BLaER1 treated with 17β-estradiol and CSF1 and Interleukin-3, amounts not matched to agents 10 nM and 100 nM (cell line): ENCODE measurements around the gene PDE1A.

ENCODE experiments used
- H3K27ac ChIP-seq, 11 experiments: shearing (Covaris generic); formaldehyde crosslinking; 2 replicates each; pipeline ENCODE4 v1.8.1; 2022
- H3K27me3 ChIP-seq, 11 experiments: shearing (Covaris generic); formaldehyde crosslinking; 2 replicates each; pipeline ENCODE4 v1.8.1; 2022
- H3K36me3 ChIP-seq, 11 experiments: shearing (Covaris generic); formaldehyde crosslinking; 2 replicates each; pipeline ENCODE4 v1.8.1; 2022
- H3K4me1 ChIP-seq, 10 experiments: shearing (Covaris generic); formaldehyde crosslinking; 2 replicates each; pipeline ENCODE4 v1.8.1; 2022
- H3K4me2 ChIP-seq, 11 experiments: shearing (Covaris generic); formaldehyde crosslinking; 2 replicates each; pipeline ENCODE4 v1.8.1; 2022
- H3K4me3 ChIP-seq, 10 experiments: shearing (Covaris generic); formaldehyde crosslinking; 2 replicates each; pipeline ENCODE4 v1.8.1; 2022
- H3K9ac ChIP-seq, 11 experiments: shearing (Covaris generic); formaldehyde crosslinking; 2 replicates each; pipeline ENCODE4 v1.8.1; 2022
- H3K9me3 ChIP-seq, 11 experiments: shearing (Covaris generic); formaldehyde crosslinking; replicated peaks in 1 of 11; 2 replicates each; pipeline ENCODE4 v1.8.1; 2022
- H4K20me1 ChIP-seq, 11 experiments: shearing (Covaris generic); formaldehyde crosslinking; 2 replicates each; pipeline ENCODE4 v1.8.1; 2022
- Cebpa-rat ChIP-seq, 11 experiments: shearing (Covaris generic); IDR thresholded peaks; 2 replicates each; pipeline ENCODE4 v1.8.1; 2022

Gene PDE1A

DNA sequence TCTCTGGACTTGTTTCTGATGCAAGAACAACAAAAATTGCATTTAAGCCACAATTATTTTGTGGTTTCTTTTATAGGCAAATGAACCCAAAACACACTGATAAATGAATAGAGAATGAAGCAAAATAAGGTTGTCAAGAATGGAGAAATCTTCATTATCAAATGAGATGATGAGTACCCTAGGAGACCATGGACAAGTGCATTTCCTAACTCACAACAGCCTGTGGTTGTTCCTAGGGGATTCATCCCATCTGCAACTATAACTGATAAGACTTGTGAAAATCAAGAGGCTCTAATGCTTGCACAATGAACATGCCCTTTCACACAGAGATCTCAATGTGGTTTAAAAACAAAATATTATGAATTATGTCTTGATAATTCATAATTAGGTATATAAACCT is 159.9 kb downstream of the PDE1A start:
- TF ChIP-seq Cebpa-rat (IDR thresholded peaks at IDR 0.05): no peak

DNA sequence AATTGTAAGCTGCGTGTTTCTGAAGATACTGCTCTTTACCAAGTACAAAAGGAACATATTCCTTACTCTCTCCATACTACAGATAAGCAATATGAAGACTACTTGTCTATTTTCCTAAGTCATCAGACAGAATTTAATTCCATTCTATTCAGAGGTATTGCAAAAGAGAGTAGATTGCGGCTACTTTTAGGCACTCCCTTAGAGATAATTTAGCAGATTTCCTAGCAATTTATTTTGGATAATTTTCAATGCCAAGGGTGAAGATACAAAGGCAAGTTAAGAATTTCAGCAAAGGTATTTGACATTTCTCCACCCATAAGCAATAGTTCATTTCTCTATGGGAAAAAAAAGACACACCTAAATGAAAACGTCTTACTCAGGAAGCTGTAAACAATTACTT is 161.1 kb downstream of the PDE1A start:
- Histone ChIP-seq H4K20me1 (no peaks in the 10 kb centered on the region), H3K9me3 (no peaks in the 10 kb centered on the region), H3K4me2 (no peak overlapping the region), H3K9ac (no peak overlapping the region), H3K4me1 (no peaks in the 10 kb centered on the region), H3K27me3 (no peaks in the 10 kb centered on the region), H3K4me3 (no peak overlapping the region), H3K27ac (no peak overlapping the region), H3K36me3 (no peaks in the 10 kb centered on the region)
- no peak for TF ChIP-seq Cebpa-rat (IDR thresholded peaks at IDR 0.05)

More for the DNA sequence above, 159.9 kb downstream of the PDE1A start:
- Histone ChIP-seq H3K9me3 (no peaks in the 10 kb centered on the region), H3K9ac (no peak overlapping the region), H3K27me3 (no peaks in the 10 kb centered on the region), H3K4me3 (no peak overlapping the region), H3K27ac (no peak overlapping the region), H3K4me1 (no peaks in the 10 kb centered on the region), H3K36me3 (no peaks in the 10 kb centered on the region), H4K20me1 (no peaks in the 10 kb centered on the region), H3K4me2 (no peak overlapping the region)

DNA sequence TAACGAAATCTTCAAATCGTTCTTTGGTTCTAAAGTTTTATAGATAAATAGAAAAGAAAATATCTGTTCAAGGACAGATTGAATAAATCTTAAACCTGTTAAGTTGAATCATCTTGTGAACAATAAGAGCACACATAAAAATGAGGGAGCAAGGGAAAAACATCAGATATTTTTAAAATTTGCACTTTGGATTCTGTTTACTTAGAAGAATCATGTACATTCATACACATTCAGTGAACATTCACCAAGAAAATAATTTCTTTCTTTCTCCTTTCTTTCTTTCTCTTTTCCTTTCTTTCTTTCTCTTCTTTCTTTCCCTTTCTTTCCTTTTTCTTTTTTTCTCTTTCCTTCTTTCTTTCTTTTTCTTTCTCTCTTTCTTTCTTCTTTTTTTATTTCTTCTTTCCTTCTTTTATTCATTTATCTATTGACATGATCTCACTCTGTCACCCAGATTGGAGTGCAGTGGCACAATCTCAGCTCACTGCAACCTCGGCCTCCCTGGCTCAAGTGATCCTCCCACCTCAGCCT is 164.9 kb downstream of the PDE1A start:
- Histone ChIP-seq H3K27ac (no peak overlapping the region), H3K9ac (no peak overlapping the region), H3K27me3 (no peaks in the 10 kb centered on the region), H3K9me3 (no peaks in the 10 kb centered on the region), H3K4me3 (no peak overlapping the region), H3K4me1 (no peaks in the 10 kb centered on the region), H3K4me2 (no peak overlapping the region), H4K20me1 (no peaks in the 10 kb centered on the region), H3K36me3 (no peaks in the 10 kb centered on the region)
- no peak for TF ChIP-seq Cebpa-rat (IDR thresholded peaks at IDR 0.05)

DNA sequence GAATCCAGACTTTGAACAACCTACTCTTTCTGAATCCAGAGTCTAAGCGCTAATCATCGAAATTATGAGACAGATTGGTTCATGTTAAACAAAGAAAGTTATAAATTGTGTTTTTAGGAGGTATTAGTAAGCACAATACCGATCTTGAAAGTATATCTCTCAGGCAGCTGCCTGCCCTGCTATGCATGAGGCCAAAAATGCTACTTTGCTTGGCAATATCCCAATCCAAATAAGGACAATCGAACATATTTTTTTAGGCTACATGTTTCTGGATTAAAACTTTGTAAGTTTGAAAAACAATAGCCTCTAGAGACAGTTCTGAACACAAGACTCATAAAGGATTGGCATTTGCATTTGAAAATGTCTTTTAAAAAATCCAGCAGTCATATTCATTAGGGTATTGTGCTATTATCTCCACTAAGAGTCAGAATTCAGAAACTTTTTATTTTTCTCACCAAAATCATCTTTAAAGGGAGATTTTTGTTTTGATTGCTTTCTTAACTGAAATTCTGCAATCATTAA is 167.1 kb downstream of the PDE1A start:
- H3K9ac ChIP-seq: no peak overlapping the region
- H3K27me3 ChIP-seq: no peaks in the 10 kb centered on the region
- H3K36me3 ChIP-seq: no peaks in the 10 kb centered on the region
- H3K27ac ChIP-seq: no peak overlapping the region
- H3K9me3 ChIP-seq: no peaks in the 10 kb centered on the region
- H3K4me3 ChIP-seq: no peak overlapping the region
- no peaks in the 10 kb centered on the region for H4K20me1 ChIP-seq
- no peak overlapping the region for H3K4me2 ChIP-seq
- no peaks in the 10 kb centered on the region for H3K4me1 ChIP-seq
- no peak for TF ChIP-seq Cebpa-rat (IDR thresholded peaks at IDR 0.05)

DNA sequence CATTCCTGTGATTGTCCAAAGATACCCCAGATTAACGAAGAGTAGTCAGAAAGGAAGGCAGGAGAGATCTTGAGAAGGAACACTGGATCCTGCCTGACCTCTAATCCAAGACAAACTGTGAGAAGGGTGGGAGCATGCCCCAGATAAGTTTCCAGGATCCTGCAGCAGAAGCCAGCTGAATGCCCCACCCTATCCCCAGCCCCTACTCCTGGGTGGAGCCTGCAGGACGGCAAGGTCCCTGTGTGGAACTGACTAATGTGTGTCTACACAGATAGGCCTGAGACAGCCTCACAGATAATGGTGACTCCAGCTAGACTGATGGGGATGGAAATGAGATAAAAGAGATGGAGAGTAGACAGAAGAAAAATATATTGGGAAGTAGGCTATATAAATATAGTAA is 174.3 kb downstream of the PDE1A start:
- H4K20me1 ChIP-seq: no peaks in the 10 kb centered on the region
- H3K4me3 ChIP-seq: no peak overlapping the region
- no peaks in the 10 kb centered on the region for H3K36me3 ChIP-seq
- TF ChIP-seq Cebpa-rat (IDR thresholded peaks at IDR 0.05): no peak
- no peak overlapping the region for H3K9ac ChIP-seq
- H3K4me1 ChIP-seq: peaks cover 16 to 21% (median 20%) of the 10 kb centered on the region in 10 experiments
- H3K9me3 ChIP-seq: 0 out of 22 replicates have a peak, but pooled peaks cover 0 to 5% (median 0%) of the 10 kb centered on the region in 11 experiments
- no peaks in the 10 kb centered on the region for H3K27me3 ChIP-seq
- H3K27ac ChIP-seq: no peak overlapping the region
- no peak overlapping the region for H3K4me2 ChIP-seq

DNA sequence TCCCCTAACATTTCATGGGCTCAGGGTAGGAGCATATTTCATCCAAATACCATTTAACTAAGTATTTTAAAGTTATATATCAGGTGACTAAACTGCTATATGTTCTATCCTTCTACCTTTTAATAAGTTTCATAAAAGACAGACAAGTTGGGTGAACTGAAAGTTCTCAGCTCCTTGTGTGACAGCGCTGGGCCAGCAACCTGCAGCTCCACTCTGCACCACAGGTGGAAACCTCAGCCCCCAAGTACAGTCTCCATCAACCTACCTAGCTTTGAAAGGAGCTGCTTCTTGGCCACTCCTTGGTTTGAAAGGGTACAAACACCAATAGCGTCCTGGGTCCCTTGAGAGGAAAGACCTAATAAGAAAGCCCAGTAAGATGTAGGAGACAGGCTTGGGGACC is 177.9 kb downstream of the PDE1A start:
- no peaks in the 10 kb centered on the region for H4K20me1 ChIP-seq
- peak overlapping the region in 1 of 10 experiments; percentile 0; a peak in 1 of 20 replicates for H3K4me3 ChIP-seq
- peaks cover 16 to 26% (median 21%) of the 10 kb centered on the region in 10 experiments for H3K4me1 ChIP-seq
- H3K4me2 ChIP-seq: peak overlapping the region; percentile 61 to 75 (median 68)
- no peaks in the 10 kb centered on the region for H3K27me3 ChIP-seq
- no peaks in the 10 kb centered on the region for H3K36me3 ChIP-seq
- H3K27ac ChIP-seq: peak overlapping the region; percentile 2 to 72 (median 25); a peak in 17 of 22 replicates
- no peak for TF ChIP-seq Cebpa-rat (IDR thresholded peaks at IDR 0.05)
- peak overlapping the region in 3 of 11 experiments; percentile 11 to 49 (median 45); a peak in 4 of 22 replicates for H3K9ac ChIP-seq
- 0 out of 22 replicates have a peak, but pooled peaks cover 0 to 5% (median 0%) of the 10 kb centered on the region in 11 experiments for H3K9me3 ChIP-seq

DNA sequence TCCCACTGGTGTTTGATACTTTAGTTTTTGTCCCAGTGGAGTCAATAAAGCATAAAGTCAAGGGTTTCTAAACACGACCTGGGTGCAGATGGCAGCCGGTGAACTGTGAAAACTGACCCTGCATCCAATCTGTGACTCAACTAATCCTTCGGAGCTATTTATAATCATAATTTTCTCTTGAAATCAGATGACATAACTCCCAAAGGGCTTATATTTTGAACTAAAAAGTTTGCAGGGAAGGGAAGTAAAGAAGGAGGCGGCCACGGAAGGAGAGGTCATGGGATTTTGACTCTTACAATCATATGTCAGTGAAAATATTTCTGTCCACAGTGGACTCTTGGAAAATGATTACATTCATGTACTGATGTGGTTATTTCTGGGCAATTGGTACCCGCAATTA is 178.5 kb downstream of the PDE1A start:
- Histone ChIP-seq H4K20me1 (no peaks in the 10 kb centered on the region), H3K9me3 (0 out of 22 replicates have a peak, but pooled peaks cover 0 to 5% (median 0%) of the 10 kb centered on the region in 11 experiments), H3K9ac (peak overlapping the region in 3 of 11 experiments; percentile 42 to 49 (median 45); a peak in 4 of 22 replicates), H3K4me2 (peak overlapping the region; percentile 61 to 75 (median 68)), H3K4me1 (peaks cover 16 to 26% (median 21%) of the 10 kb centered on the region in 10 experiments), H3K27ac (peak overlapping the region in 9 of 11 experiments; percentile 9 to 72 (median 49); a peak in 16 of 22 replicates), H3K27me3 (no peaks in the 10 kb centered on the region), H3K4me3 (peak overlapping the region in 1 of 10 experiments; percentile 0; a peak in 1 of 20 replicates), H3K36me3 (no peaks in the 10 kb centered on the region)
- no peak for TF ChIP-seq Cebpa-rat (IDR thresholded peaks at IDR 0.05)

DNA sequence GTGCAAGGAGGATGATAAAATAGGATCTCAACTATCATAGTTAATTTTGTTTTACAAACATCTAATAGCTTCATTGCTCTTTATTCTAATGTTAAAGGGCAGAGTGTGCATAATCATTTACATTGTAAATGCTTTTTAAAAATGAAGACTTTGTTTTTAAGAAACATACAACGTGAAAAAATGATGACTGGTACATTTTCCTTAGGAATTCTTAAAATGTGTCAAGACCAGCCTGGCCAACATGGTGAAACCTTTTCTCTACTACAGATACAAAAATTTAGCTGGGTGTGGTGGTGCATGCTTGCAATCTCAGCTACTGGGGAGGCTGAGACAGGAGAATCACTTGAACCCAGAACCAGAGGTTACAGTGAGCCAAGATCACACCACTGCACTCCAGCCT is 179.0 kb downstream of the PDE1A start:
- Histone ChIP-seq H3K4me3 (no peak overlapping the region; a peak in 1 of 20 replicates), H3K27me3 (no peaks in the 10 kb centered on the region), H4K20me1 (no peaks in the 10 kb centered on the region), H3K4me2 (peak overlapping the region; percentile 61 to 75 (median 68)), H3K9me3 (0 out of 22 replicates have a peak, but pooled peaks cover 0 to 5% (median 0%) of the 10 kb centered on the region in 11 experiments), H3K9ac (peak overlapping the region in 2 of 11 experiments; percentile 42 to 45; a peak in 2 of 22 replicates), H3K4me1 (peaks cover 16 to 26% (median 21%) of the 10 kb centered on the region in 10 experiments), H3K27ac (peak overlapping the region in 6 of 11 experiments; percentile 30 to 72 (median 58); a peak in 11 of 22 replicates), H3K36me3 (no peaks in the 10 kb centered on the region)
- no peak for TF ChIP-seq Cebpa-rat (IDR thresholded peaks at IDR 0.05)

DNA sequence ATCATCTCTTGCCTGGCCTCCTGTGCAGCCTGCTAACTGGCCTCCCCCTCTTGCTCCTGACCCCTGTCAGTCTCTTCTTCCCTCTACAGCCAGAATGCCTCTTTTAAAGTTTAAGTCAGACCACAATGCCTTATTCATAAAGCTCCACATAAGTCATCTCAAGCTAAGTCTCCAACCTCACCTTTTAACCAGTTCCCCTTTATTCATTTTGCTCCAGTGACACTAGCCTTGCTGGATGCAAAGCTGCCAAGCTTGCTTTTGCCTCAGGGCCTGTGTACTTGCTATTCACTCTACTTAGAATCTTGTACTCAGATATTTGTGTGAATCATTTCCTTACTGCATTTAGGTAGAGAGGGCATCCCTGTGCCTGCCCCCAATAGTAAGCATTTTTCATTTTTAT is 180.9 kb downstream of the PDE1A start:
- TF ChIP-seq Cebpa-rat (IDR thresholded peaks at IDR 0.05): no peak
- H4K20me1 ChIP-seq: no peaks in the 10 kb centered on the region
- H3K9ac ChIP-seq: no peak overlapping the region
- H3K36me3 ChIP-seq: no peaks in the 10 kb centered on the region
- no peak overlapping the region for H3K4me2 ChIP-seq
- no peaks in the 10 kb centered on the region for H3K27me3 ChIP-seq
- no peak overlapping the region for H3K4me3 ChIP-seq
- no peak overlapping the region for H3K27ac ChIP-seq
- 0 out of 22 replicates have a peak, but pooled peaks cover 0 to 5% (median 0%) of the 10 kb centered on the region in 11 experiments for H3K9me3 ChIP-seq
- H3K4me1 ChIP-seq: peaks cover 20 to 28% (median 24%) of the 10 kb centered on the region in 10 experiments
